HepG2 (cell line): Measurements from ENCODE around the gene PTGES3. TPM values are rescaled to one million over a fixed set of nuclear protein-coding genes. Genes with fewer than 3 reads are reported as not detected.

Source experiments
- ADNP ChIP-seq: sonication (generic); formaldehyde crosslinking; IDR thresholded peaks from 2 replicates; pipeline ENCODE4 v1.4.0; 2020; ENCODE audit warnings: missing genetic modification reagents
- FOXK1 ChIP-seq: sonication (generic); formaldehyde crosslinking; IDR thresholded peaks from 2 replicates; pipeline ENCODE4 v1.4.0; 2020; ENCODE audit warnings: low read depth, missing genetic modification reagents, borderline replicate concordance
- IRX3 ChIP-seq: sonication (generic); formaldehyde crosslinking; IDR thresholded peaks from 2 replicates; pipeline ENCODE4 v1.8.1; 2023; ENCODE audit warnings: mild to moderate bottlenecking, low read depth, missing genetic modification reagents, borderline replicate concordance
- PHF8 ChIP-seq: sonication (generic); formaldehyde crosslinking; IDR thresholded peaks from 2 replicates; pipeline ENCODE4 v1.5.0; 2020; ENCODE audit warnings: missing genetic modification reagents
- PTBP1 ChIP-seq: fragments of 200-400 bp; formaldehyde crosslinking; IDR thresholded peaks from 2 replicates; pipeline ENCODE4 v1.6.1; 2018; ENCODE audit warnings: low read length, low read depth; ENCODE audit not compliant: poor library complexity, severe bottlenecking
- TARDBP ChIP-seq: sonication (generic); formaldehyde crosslinking; IDR thresholded peaks from 2 replicates; pipeline ENCODE4 v1.8.0; 2022; ENCODE audit warnings: mild to moderate bottlenecking, missing genetic modification reagents
- ZBTB42 ChIP-seq: sonication (generic); formaldehyde crosslinking; IDR thresholded peaks from 2 replicates; pipeline ENCODE4 v1.5.0; 2020; ENCODE audit warnings: mild to moderate bottlenecking, missing genetic modification reagents
- polyA plus RNA-seq, 8 experiments: library from polyadenylated mRNA; depleted of rRNA in 3 of 8; stranded (reverse) in 7 of 8; unstranded in 1 of 8; fragments of >200 nt; fragmentation: Illumina TruSeq in 4 of 8; extraction: Trizol in 4 of 8; gene quantifications; 2 replicates each; pipeline versions ENCODE4 v1.2.1 to v1.2.3, GENCODE V29; 2011 to 2016; ENCODE audit warnings: low read depth in 4 of 8, missing spikeins in 1 of 8, mixed read lengths in 1 of 8; ENCODE audit not compliant: insufficient read depth in 1 of 8
- total RNA-seq, 5 experiments: library from RNA; depleted of rRNA; stranded (reverse); fragments of >200 nt; fragmentation: Illumina TruSeq; extraction: Trizol; gene quantifications; 2 replicates each; pipeline ENCODE4 v1.2.3, GENCODE V29; 2016; ENCODE audit warnings: low read depth in 1 of 5
- TF ChIP-seq, protein P1 (sequence below): sonication (generic); formaldehyde crosslinking; IDR thresholded peaks from 2 replicates; pipeline ENCODE4 v1.4.0; 2020; ENCODE audit warnings: missing genetic modification reagents
- TF ChIP-seq, protein P2 (sequence below), 2 experiments: sonication (generic) in 1 of 2; formaldehyde crosslinking in 1 of 2; IDR thresholded peaks; 2 replicates each; pipeline versions ENCODE4 v1.6.1 to v1.9.0; 2014 to 2022; ENCODE audit warnings: antibody characterized with exemption in 1 of 2, borderline replicate concordance in 1 of 2, inconsistent platforms in 1 of 2, low read depth in 1 of 2, missing genetic modification reagents in 1 of 2
- TF ChIP-seq, protein P3 (sequence below): sonication (generic); formaldehyde crosslinking; IDR thresholded peaks from 2 replicates; pipeline ENCODE4; 2020; ENCODE audit warnings: missing genetic modification reagents, mild to moderate bottlenecking, borderline replicate concordance

The PTGES3 gene
- total and polyA plus RNA-seq, 2 of the 13 experiments (the other 11 are each of a cell fraction or from before 2014, with no cell fraction given): 54.4 to 159 TPM

DNA sequence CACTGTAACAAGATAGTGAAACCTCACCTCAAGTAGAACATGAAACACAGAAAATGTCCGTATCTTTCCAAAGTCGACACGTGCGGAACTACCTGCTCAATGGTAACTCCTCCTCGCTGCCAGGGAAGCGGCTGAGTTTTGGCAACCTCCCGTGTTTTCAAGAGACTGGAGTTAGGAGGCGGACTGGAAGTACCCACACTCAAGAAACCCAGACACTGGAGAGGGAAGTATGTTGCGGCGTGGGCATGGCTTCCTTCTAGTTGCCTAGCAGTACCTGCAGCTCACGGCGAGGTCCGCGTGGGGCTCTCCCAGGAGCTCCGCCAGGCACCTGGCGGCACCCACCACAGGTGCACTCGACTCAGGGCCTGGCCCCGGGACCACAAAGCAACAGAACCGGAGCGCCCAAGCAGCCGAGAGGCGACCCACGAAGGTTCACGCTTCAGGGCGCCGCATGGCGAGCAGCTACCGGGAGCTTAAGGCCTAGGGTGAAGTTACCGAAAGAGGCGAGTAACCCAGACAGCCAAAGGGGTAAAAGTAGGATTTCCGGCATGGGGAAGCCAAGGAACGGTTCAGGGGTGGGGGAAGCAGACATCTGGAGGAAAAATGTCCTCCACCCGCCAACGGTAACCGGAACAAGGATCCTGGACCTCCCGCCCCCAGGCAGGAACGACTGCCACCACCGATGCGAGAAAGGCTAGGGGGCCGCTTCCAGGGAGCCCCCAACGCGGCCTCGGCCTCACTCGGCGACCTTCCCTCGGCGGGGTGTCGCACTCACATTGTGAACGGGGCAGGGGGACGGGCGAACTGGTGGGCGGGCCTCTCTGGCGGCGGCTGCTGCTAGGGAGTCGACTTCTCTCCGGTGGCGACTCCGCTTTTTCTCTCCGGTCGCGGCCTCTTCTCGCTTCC is 608 bp downstream of the PTGES3 start (continued):
- TF ChIP-seq, protein P1, sequence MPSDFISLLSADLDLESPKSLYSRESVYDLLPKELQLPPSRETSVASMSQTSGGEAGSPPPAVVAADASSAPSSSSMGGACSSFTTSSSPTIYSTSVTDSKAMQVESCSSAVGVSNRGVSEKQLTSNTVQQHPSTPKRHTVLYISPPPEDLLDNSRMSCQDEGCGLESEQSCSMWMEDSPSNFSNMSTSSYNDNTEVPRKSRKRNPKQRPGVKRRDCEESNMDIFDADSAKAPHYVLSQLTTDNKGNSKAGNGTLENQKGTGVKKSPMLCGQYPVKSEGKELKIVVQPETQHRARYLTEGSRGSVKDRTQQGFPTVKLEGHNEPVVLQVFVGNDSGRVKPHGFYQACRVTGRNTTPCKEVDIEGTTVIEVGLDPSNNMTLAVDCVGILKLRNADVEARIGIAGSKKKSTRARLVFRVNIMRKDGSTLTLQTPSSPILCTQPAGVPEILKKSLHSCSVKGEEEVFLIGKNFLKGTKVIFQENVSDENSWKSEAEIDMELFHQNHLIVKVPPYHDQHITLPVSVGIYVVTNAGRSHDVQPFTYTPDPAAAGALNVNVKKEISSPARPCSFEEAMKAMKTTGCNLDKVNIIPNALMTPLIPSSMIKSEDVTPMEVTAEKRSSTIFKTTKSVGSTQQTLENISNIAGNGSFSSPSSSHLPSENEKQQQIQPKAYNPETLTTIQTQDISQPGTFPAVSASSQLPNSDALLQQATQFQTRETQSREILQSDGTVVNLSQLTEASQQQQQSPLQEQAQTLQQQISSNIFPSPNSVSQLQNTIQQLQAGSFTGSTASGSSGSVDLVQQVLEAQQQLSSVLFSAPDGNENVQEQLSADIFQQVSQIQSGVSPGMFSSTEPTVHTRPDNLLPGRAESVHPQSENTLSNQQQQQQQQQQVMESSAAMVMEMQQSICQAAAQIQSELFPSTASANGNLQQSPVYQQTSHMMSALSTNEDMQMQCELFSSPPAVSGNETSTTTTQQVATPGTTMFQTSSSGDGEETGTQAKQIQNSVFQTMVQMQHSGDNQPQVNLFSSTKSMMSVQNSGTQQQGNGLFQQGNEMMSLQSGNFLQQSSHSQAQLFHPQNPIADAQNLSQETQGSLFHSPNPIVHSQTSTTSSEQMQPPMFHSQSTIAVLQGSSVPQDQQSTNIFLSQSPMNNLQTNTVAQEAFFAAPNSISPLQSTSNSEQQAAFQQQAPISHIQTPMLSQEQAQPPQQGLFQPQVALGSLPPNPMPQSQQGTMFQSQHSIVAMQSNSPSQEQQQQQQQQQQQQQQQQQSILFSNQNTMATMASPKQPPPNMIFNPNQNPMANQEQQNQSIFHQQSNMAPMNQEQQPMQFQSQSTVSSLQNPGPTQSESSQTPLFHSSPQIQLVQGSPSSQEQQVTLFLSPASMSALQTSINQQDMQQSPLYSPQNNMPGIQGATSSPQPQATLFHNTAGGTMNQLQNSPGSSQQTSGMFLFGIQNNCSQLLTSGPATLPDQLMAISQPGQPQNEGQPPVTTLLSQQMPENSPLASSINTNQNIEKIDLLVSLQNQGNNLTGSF (CRISPR knock-in tag): 0 out of 2 replicates have a peak, but pooled peaks have one; percentile 25
- TF ChIP-seq, protein P2, sequence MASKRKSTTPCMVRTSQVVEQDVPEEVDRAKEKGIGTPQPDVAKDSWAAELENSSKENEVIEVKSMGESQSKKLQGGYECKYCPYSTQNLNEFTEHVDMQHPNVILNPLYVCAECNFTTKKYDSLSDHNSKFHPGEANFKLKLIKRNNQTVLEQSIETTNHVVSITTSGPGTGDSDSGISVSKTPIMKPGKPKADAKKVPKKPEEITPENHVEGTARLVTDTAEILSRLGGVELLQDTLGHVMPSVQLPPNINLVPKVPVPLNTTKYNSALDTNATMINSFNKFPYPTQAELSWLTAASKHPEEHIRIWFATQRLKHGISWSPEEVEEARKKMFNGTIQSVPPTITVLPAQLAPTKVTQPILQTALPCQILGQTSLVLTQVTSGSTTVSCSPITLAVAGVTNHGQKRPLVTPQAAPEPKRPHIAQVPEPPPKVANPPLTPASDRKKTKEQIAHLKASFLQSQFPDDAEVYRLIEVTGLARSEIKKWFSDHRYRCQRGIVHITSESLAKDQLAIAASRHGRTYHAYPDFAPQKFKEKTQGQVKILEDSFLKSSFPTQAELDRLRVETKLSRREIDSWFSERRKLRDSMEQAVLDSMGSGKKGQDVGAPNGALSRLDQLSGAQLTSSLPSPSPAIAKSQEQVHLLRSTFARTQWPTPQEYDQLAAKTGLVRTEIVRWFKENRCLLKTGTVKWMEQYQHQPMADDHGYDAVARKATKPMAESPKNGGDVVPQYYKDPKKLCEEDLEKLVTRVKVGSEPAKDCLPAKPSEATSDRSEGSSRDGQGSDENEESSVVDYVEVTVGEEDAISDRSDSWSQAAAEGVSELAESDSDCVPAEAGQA (IDR thresholded peaks at IDR 0.05; ENCODE audit: low read depth): no peak
- TF ChIP-seq, protein P2 (CRISPR knock-in tag; IDR thresholded peaks at IDR 0.05; ENCODE audit: borderline replicate concordance): 0 out of 2 replicates have a peak, but pooled peaks have one; percentile 13
- TF ChIP-seq IRX3 (CRISPR knock-in tag) (peak; percentile 20; the same call in 1 of the 2 replicates), PTBP1 (peak; percentile 77), FOXK1 (CRISPR knock-in tag) (no peak), ADNP (CRISPR knock-in tag) (no peak), TARDBP (CRISPR knock-in tag) (no peak; the same call in none of the 2 replicates), ZBTB42 (no peak), PHF8 (no peak)
- TF ChIP-seq, protein P3, sequence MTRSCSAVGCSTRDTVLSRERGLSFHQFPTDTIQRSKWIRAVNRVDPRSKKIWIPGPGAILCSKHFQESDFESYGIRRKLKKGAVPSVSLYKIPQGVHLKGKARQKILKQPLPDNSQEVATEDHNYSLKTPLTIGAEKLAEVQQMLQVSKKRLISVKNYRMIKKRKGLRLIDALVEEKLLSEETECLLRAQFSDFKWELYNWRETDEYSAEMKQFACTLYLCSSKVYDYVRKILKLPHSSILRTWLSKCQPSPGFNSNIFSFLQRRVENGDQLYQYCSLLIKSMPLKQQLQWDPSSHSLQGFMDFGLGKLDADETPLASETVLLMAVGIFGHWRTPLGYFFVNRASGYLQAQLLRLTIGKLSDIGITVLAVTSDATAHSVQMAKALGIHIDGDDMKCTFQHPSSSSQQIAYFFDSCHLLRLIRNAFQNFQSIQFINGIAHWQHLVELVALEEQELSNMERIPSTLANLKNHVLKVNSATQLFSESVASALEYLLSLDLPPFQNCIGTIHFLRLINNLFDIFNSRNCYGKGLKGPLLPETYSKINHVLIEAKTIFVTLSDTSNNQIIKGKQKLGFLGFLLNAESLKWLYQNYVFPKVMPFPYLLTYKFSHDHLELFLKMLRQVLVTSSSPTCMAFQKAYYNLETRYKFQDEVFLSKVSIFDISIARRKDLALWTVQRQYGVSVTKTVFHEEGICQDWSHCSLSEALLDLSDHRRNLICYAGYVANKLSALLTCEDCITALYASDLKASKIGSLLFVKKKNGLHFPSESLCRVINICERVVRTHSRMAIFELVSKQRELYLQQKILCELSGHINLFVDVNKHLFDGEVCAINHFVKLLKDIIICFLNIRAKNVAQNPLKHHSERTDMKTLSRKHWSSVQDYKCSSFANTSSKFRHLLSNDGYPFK (CRISPR knock-in tag): peak; percentile 84; the same call in 1 of the 2 replicates
